ENCODE measurements around the gene ERICH6. TPM values are rescaled to one million over a fixed set of nuclear protein-coding genes. Genes with fewer than 3 reads are reported as not detected.

ERICH6 gene
- total and polyA plus RNA-seq, 2 donors from 2014 or later, result 0.19 TPM; not detected in 1

DNA sequence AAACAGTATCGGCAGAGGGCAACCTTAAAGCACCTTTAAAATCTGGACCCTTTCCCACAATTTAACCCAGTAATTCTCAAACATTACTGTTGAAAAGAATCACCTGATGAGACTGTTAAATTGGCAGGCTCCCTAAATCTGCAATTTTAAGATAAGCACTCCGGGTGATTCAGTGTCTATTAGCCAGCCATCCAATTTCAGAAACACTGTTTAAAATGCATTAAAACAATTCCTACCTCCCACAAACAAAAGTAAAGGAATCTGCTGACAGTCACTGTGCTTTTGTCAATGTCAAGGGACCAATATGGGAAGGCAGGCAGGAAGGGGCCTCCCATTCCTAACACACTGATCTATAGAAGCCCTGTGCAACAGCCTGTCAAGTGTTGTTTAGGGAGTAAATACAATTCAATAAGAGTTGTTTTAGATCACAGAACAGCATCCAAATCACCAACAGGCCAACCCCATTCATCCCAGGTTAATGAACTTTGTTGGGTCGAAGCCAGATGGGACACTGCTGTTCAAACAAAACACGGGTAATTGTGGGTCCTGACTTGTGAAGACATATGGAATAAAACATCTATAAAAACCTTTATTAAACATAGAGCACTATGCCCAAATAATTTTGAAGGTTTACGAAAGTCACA is 37.9 kb upstream of the ERICH6 start:
- Histone ChIP-seq H3K27me3 (ENCODE audit: control insufficient read depth, insufficient read depth, low read length) (no peaks in the 10 kb centered on the region), H3K27ac (ENCODE audit: low read depth in 2 of 2, low read length in 2 of 2) (no peak overlapping the region), H3K9me3 (ENCODE audit: control insufficient read depth in 2 of 3, insufficient read depth in 1 of 3, low read length in 3 of 3) (no peaks in the 10 kb centered on the region), H3K9ac (ENCODE audit: low read length in 3 of 3) (no peak overlapping the region), H3K36me3 (ENCODE audit: control insufficient read depth in 2 of 3, insufficient read depth in 3 of 3, low read length in 3 of 3) (peaks cover 0 to 12% (median 3%) of the 10 kb centered on the region in 3 donors), H3K4me3 (ENCODE audit: low read length in 3 of 3) (no peak overlapping the region), H3K4me1 (ENCODE audit: control insufficient read depth in 2 of 3, insufficient read depth in 2 of 3, low read depth in 1 of 3, low read length in 3 of 3) (peaks cover 0 to 40% (median 27%) of the 10 kb centered on the region in 3 donors)
- FAIRE-seq (no peak), DNase-seq (no peak)
- TF ChIP-seq, protein P1, sequence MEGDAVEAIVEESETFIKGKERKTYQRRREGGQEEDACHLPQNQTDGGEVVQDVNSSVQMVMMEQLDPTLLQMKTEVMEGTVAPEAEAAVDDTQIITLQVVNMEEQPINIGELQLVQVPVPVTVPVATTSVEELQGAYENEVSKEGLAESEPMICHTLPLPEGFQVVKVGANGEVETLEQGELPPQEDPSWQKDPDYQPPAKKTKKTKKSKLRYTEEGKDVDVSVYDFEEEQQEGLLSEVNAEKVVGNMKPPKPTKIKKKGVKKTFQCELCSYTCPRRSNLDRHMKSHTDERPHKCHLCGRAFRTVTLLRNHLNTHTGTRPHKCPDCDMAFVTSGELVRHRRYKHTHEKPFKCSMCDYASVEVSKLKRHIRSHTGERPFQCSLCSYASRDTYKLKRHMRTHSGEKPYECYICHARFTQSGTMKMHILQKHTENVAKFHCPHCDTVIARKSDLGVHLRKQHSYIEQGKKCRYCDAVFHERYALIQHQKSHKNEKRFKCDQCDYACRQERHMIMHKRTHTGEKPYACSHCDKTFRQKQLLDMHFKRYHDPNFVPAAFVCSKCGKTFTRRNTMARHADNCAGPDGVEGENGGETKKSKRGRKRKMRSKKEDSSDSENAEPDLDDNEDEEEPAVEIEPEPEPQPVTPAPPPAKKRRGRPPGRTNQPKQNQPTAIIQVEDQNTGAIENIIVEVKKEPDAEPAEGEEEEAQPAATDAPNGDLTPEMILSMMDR (IDR thresholded peaks at IDR 0.05; ENCODE audit: borderline replicate concordance, extremely low read depth, insufficient read depth), result no peak
- intact Hi-C loops (cut with DNase I), result no loop called here

DNA sequence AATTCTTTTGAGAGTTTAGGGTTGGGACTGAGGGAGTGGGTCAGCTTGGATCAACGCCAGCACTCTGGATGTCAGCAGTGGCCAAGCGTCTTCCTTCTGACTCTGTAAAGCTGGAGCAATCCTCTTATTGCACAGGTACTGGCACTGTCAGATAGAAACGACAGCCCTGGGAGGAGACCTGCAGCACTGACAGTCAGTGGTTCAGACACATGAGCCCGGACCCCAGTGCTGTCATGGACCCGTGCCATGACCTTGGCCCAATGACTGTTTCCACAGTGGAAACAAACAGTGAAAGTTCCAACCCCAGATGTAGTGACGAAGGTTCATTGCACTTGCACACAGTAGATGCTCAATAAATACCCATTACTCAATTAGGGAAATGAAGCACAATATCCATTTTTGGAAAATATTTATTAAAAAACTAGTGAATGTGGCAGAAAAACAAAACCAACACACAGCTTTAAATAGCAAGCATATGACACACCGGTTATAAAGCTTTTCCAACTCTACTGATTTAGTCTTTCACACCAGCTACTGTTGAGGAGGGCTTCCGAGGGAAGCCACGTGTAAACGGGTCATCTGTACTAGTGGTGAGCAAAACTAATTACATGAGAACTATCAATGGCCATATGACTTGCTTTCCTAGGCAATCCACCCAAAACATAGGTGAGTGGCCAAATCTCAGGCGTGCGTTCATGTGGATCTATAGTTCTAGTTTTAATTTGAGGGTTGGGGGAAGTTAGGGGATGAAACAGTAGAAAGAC is 37.2 kb upstream of the ERICH6 start:
- DNase-seq (no peak), FAIRE-seq (no peak)
- intact Hi-C loops (cut with DNase I), result no loop called here
- Histone ChIP-seq H3K27ac (ENCODE audit: low read depth in 2 of 2, low read length in 2 of 2) (no peak overlapping the region), H3K9me3 (ENCODE audit: control insufficient read depth in 2 of 3, insufficient read depth in 1 of 3, low read length in 3 of 3) (no peaks in the 10 kb centered on the region), H3K36me3 (ENCODE audit: control insufficient read depth in 2 of 3, insufficient read depth in 3 of 3, low read length in 3 of 3) (peaks cover 0 to 12% (median 3%) of the 10 kb centered on the region in 3 donors), H3K27me3 (ENCODE audit: control insufficient read depth, insufficient read depth, low read length) (no peaks in the 10 kb centered on the region), H3K4me3 (ENCODE audit: low read length in 3 of 3) (no peak overlapping the region), H3K4me1 (ENCODE audit: control insufficient read depth in 2 of 3, insufficient read depth in 2 of 3, low read depth in 1 of 3, low read length in 3 of 3) (peaks cover 0 to 42% (median 25%) of the 10 kb centered on the region in 3 donors), H3K9ac (ENCODE audit: low read length in 3 of 3) (no peak overlapping the region)
- TF ChIP-seq, protein P1 (IDR thresholded peaks at IDR 0.05; ENCODE audit: borderline replicate concordance, extremely low read depth, insufficient read depth), result no peak

DNA sequence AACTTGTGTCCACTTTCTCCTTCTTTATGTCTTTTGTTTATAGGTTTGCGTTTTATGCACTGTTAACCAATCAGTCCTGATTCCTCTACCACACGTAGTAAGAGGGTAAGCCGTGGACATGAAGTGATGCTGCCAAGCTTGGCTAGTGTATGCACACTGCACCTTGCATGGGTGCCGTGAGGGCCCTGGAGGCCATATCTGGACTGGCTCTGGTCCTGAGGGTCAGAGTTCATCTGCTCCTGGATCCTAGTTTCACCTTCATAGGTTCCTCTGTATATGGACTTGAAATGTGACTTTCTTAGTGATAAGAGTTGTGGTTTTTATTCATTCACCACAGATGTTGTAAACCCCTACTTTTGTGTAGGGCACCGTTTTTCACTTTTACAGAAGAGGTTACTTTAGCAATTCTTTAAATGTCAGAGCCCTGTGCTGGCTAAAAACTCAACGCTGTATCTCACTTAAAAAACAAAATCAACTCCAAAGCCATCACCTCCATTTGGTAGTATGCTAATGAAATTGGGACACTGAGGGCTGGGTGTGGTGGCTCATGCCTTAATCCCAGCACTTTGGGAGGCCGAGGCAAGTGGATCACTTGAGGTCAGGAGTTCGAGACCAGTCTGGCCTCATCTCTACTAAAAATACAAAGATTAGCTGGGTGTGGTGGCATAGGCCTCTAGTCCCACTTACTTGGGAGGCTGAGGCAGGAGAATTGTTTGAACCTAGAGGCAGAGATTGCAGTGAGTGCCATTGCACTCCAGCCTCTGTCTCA is 36.3 kb upstream of the ERICH6 start:
- Histone ChIP-seq H3K4me1 (ENCODE audit: control insufficient read depth in 2 of 3, insufficient read depth in 2 of 3, low read depth in 1 of 3, low read length in 3 of 3) (peaks cover 0 to 43% (median 25%) of the 10 kb centered on the region in 3 donors), H3K27me3 (ENCODE audit: control insufficient read depth, insufficient read depth, low read length) (no peaks in the 10 kb centered on the region), H3K9ac (ENCODE audit: low read length in 3 of 3) (no peak overlapping the region), H3K9me3 (ENCODE audit: control insufficient read depth in 2 of 3, insufficient read depth in 1 of 3, low read length in 3 of 3) (no peaks in the 10 kb centered on the region), H3K36me3 (ENCODE audit: control insufficient read depth in 2 of 3, insufficient read depth in 3 of 3, low read length in 3 of 3) (peaks cover 0 to 12% (median 3%) of the 10 kb centered on the region in 3 donors), H3K4me3 (ENCODE audit: low read length in 3 of 3) (no peak overlapping the region), H3K27ac (ENCODE audit: low read depth in 2 of 2, low read length in 2 of 2) (no peak overlapping the region)
- FAIRE-seq (no peak), DNase-seq (no peak)
- TF ChIP-seq, protein P1 (IDR thresholded peaks at IDR 0.05; ENCODE audit: borderline replicate concordance, extremely low read depth, insufficient read depth), result no peak
- intact Hi-C loops (cut with DNase I), result no loop called here

All from kidney (tissue), 14 donors.